ENCODE data around the gene TMED9. TPM values are rescaled to one million over a fixed set of nuclear protein-coding genes. Genes with fewer than 3 reads are reported as not detected.

The TMED9 gene
- total and polyA plus RNA-seq, 4 donors, result 76.4 to 325 (median 182) TPM

DNA sequence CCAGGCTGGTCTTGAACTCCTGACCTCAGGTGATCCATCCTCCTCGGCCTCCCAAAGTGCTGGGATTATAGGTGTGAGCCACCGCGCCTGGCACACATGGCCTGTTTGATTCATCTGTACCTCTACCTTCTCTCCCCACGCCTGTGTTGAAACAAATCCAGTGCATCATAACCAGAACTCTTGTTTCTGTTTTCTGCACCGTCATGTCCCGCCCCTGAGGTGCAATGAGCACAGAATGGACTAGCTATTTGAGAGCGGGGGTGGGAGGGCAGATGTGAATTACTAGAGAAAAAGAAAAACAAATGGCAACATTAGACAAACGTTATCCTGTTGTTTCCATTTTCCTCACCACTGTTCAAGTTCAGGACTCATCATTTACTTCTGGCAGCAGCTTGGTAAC lies 27.0 kb upstream of the TMED9 start:
- no peak for ATAC-seq (ENCODE audit: insufficient read depth, low FRiP score)

DNA sequence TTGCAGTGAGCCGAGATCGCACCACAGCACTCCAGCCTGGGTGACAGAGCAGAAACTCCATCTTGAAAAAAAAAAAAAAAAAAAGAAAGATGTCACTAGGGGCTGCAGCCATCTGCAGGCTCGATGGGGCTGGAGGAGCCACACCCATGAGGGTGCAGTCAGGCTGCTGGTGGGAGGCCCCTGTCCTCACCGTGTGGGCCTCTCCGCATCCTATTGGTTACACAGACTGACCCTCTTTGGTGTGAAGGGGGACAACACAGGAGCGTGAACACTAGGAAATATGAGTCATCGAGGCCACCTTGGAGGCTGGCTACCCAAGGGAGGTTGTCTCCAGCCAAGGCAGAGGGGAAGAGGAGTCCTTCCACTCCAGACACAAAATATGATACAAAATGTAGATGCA lies 23.7 kb upstream of the TMED9 start:
- no peak for ATAC-seq (ENCODE audit: insufficient read depth, low FRiP score)
- no peak for DNase-seq
- H3K9me3 ChIP-seq (ENCODE audit: control insufficient read depth in 4 of 4, insufficient read depth in 3 of 4, low read length in 3 of 4), result no peaks in the 10 kb centered on the region
- no peak overlapping the region for H3K4me3 ChIP-seq
- 68 to 79% methylated on average over 7 of the region's 7 CpGs for WGBS, 2 donors
- no peak overlapping the region for H3K9ac ChIP-seq (ENCODE audit: insufficient read depth in 1 of 2, low read length in 2 of 2)
- no peaks in the 10 kb centered on the region for H3K36me3 ChIP-seq (ENCODE audit: control insufficient read depth in 4 of 4, insufficient read depth in 4 of 4, low read length in 4 of 4)
- no peaks in the 10 kb centered on the region for H3K27me3 ChIP-seq (ENCODE audit: control insufficient read depth in 3 of 3, insufficient read depth in 3 of 3, low read length in 2 of 3)
- TF ChIP-seq, protein P1, sequence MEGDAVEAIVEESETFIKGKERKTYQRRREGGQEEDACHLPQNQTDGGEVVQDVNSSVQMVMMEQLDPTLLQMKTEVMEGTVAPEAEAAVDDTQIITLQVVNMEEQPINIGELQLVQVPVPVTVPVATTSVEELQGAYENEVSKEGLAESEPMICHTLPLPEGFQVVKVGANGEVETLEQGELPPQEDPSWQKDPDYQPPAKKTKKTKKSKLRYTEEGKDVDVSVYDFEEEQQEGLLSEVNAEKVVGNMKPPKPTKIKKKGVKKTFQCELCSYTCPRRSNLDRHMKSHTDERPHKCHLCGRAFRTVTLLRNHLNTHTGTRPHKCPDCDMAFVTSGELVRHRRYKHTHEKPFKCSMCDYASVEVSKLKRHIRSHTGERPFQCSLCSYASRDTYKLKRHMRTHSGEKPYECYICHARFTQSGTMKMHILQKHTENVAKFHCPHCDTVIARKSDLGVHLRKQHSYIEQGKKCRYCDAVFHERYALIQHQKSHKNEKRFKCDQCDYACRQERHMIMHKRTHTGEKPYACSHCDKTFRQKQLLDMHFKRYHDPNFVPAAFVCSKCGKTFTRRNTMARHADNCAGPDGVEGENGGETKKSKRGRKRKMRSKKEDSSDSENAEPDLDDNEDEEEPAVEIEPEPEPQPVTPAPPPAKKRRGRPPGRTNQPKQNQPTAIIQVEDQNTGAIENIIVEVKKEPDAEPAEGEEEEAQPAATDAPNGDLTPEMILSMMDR (IDR thresholded peaks at IDR 0.05; ENCODE audit: control extremely low read depth, extremely low read depth), result no peak
- H3K4me1 ChIP-seq (ENCODE audit: control insufficient read depth in 5 of 5, insufficient read depth in 5 of 5, low read length in 5 of 5), result no peaks in the 10 kb centered on the region
- H3K27ac ChIP-seq (ENCODE audit: low read depth in 1 of 2, low read length in 1 of 2), result no peak overlapping the region

More for the DNA sequence above, 27.0 kb upstream of the TMED9 start:
- TF ChIP-seq, protein P1 (IDR thresholded peaks at IDR 0.05; ENCODE audit: control extremely low read depth, extremely low read depth), result no peak
- WGBS, 2 donors, result 77 to 86% methylated on average over 8 of the region's 8 CpGs
- no peaks in the 10 kb centered on the region for H3K4me1 ChIP-seq (ENCODE audit: control insufficient read depth in 5 of 5, insufficient read depth in 5 of 5, low read length in 5 of 5)
- H3K9me3 ChIP-seq (ENCODE audit: control insufficient read depth in 4 of 4, insufficient read depth in 3 of 4, low read length in 3 of 4), result no peaks in the 10 kb centered on the region
- H3K36me3 ChIP-seq (ENCODE audit: control insufficient read depth in 4 of 4, insufficient read depth in 4 of 4, low read length in 4 of 4), result no peaks in the 10 kb centered on the region
- no peak overlapping the region for H3K4me3 ChIP-seq
- no peak overlapping the region for H3K9ac ChIP-seq (ENCODE audit: insufficient read depth in 1 of 2, low read length in 2 of 2)
- H3K27me3 ChIP-seq (ENCODE audit: control insufficient read depth in 3 of 3, insufficient read depth in 3 of 3, low read length in 2 of 3), result no peaks in the 10 kb centered on the region
- no peak overlapping the region for H3K27ac ChIP-seq (ENCODE audit: low read depth in 1 of 2, low read length in 1 of 2)
- DNase-seq, result no peak

DNA sequence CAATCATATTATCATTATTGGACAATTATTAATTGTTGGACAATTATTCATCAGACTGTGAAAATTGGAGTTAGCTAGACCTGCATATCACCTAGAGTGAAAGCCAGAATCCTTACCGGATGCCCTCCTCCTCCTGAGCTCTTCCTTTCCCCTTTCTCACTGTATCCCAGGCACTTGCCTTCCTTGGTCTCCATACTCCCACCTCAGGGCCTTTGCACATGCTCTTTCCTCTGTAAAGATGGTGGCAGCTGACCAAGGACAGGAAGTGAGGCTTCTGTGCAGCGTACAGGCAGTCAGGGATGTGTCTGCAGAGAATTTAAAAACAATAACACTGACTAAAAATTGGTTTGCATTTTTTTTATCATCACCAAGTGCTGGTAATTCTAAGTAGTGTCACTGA lies 22.1 kb upstream of the TMED9 start:
- Histone ChIP-seq H3K4me3 (no peak overlapping the region), H3K9ac (ENCODE audit: insufficient read depth in 1 of 2, low read length in 2 of 2) (no peak overlapping the region), H3K27me3 (ENCODE audit: control insufficient read depth in 3 of 3, insufficient read depth in 3 of 3, low read length in 2 of 3) (no peaks in the 10 kb centered on the region), H3K9me3 (ENCODE audit: control insufficient read depth in 4 of 4, insufficient read depth in 3 of 4, low read length in 3 of 4) (no peaks in the 10 kb centered on the region), H3K4me1 (ENCODE audit: control insufficient read depth in 5 of 5, insufficient read depth in 5 of 5, low read length in 5 of 5) (no peaks in the 10 kb centered on the region), H3K36me3 (ENCODE audit: control insufficient read depth in 4 of 4, insufficient read depth in 4 of 4, low read length in 4 of 4) (no peaks in the 10 kb centered on the region), H3K27ac (ENCODE audit: low read depth in 1 of 2, low read length in 1 of 2) (no peak overlapping the region)
- TF ChIP-seq, protein P1 (IDR thresholded peaks at IDR 0.05; ENCODE audit: control extremely low read depth, extremely low read depth), result no peak
- 74 to 77% methylated on average over 2 of the region's 2 CpGs for WGBS, 2 donors
- ATAC-seq (ENCODE audit: insufficient read depth, low FRiP score) (no peak), DNase-seq (no peak)

DNA sequence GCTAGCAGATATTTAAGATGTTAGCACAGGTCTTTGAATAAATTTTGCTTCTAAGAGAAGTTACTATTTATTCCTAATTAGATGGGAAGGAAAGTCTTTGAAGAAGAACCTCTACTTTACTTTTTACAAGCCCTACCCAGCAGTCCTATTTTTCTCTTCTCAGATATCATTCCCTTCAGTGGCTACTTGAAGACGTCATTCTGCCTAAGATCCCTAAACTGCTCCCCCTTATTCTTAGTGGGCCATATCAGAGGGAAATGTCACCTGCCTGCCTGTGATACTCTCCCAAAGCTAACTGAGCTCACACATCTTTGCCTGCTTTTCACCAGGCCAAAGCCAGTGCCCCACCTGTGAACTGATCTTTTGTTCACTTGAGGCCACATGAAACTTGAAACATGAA lies 16.5 kb upstream of the TMED9 start:
- TF ChIP-seq, protein P1 (IDR thresholded peaks at IDR 0.05; ENCODE audit: control extremely low read depth, extremely low read depth), result no peak
- DNase-seq (no peak), ATAC-seq (ENCODE audit: insufficient read depth, low FRiP score) (no peak)
- Histone ChIP-seq H3K4me1 (ENCODE audit: control insufficient read depth in 5 of 5, insufficient read depth in 5 of 5, low read length in 5 of 5) (no peaks in the 10 kb centered on the region), H3K36me3 (ENCODE audit: control insufficient read depth in 4 of 4, insufficient read depth in 4 of 4, low read length in 4 of 4) (no peaks in the 10 kb centered on the region), H3K27ac (ENCODE audit: low read depth in 1 of 2, low read length in 1 of 2) (no peak overlapping the region), H3K27me3 (ENCODE audit: control insufficient read depth in 3 of 3, insufficient read depth in 3 of 3, low read length in 2 of 3) (no peaks in the 10 kb centered on the region), H3K4me3 (no peak overlapping the region), H3K9me3 (ENCODE audit: control insufficient read depth in 4 of 4, insufficient read depth in 3 of 4, low read length in 3 of 4) (no peaks in the 10 kb centered on the region), H3K9ac (ENCODE audit: insufficient read depth in 1 of 2, low read length in 2 of 2) (no peak overlapping the region)
- WGBS, 2 donors, result 41 to 50% methylated on average over 1 of the region's 1 CpG
